WERI-Rb-1 (cell line): Measurements from ENCODE around the gene CPZ.

Source experiments
- DNase-seq: peaks from one replicate; pipeline ENCODE4 v3.0.0-alpha.2; 2020
- H3K27ac ChIP-seq: fragments of 250-450 bp; sonication (Bioruptor Pico); 2 replicates; pipeline ENCODE4 v1.5.1; 2020; ENCODE audit warnings: mild to moderate bottlenecking, moderate library complexity
- H3K27me3 ChIP-seq: fragments of 250-450 bp; sonication (Bioruptor Pico); 2 replicates; pipeline ENCODE4 v1.5.1; 2021; ENCODE audit warnings: mild to moderate bottlenecking, low read depth, moderate library complexity; ENCODE audit not compliant: insufficient read depth, severe bottlenecking
- H3K36me3 ChIP-seq: fragments of 250-450 bp; sonication (Bioruptor Pico); 2 replicates; pipeline ENCODE4 v1.5.1; 2020; ENCODE audit warnings: mild to moderate bottlenecking, moderate library complexity
- H3K4me3 ChIP-seq: 2 replicates; pipeline ENCODE4 v1.5.1; 2011; ENCODE audit warnings: low read depth, mild to moderate bottlenecking, control low read depth, low read length
- H3K9me3 ChIP-seq: fragments of 250-450 bp; sonication (Bioruptor Pico); 2 replicates; pipeline ENCODE4 v1.5.1; 2021; ENCODE audit warnings: mild to moderate bottlenecking, moderate library complexity; ENCODE audit not compliant: severe bottlenecking
- TF ChIP-seq, protein P1 (sequence below): IDR thresholded peaks from 2 replicates; pipeline ENCODE4 v1.5.1; 2011; ENCODE audit warnings: low read depth, mild to moderate bottlenecking, control low read depth, inconsistent platforms, low read length

The CPZ gene

DNA sequence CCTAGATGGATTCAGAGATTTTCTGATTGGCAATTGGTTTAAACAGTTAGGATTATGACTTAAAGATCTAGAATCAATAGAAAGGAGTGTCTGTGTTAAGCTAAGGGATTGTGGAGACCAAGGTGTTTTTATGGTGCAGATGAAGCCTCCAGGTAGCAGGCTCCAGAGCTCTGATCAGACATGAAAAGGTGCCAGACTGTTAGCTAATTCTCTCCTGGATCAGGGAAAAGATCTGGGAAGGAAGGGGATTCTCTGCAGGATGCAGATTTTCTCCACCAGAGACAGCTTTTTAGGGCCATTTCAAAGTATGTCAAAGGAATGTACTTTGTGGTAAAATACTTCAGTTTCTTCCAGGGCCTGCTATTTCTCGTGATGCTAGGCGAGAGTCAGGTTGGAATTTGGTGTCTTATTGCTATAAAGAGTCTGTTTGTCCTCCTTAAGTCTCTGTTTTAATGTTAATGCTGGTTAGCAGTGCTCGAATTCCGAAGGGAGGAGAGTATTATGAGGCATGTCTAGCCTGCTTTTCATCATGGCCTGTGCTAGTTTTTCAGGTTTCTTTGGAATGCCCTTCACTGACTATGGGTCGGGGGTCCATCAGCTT is 24.4 kb upstream of the CPZ start:
- TF ChIP-seq, protein P1, sequence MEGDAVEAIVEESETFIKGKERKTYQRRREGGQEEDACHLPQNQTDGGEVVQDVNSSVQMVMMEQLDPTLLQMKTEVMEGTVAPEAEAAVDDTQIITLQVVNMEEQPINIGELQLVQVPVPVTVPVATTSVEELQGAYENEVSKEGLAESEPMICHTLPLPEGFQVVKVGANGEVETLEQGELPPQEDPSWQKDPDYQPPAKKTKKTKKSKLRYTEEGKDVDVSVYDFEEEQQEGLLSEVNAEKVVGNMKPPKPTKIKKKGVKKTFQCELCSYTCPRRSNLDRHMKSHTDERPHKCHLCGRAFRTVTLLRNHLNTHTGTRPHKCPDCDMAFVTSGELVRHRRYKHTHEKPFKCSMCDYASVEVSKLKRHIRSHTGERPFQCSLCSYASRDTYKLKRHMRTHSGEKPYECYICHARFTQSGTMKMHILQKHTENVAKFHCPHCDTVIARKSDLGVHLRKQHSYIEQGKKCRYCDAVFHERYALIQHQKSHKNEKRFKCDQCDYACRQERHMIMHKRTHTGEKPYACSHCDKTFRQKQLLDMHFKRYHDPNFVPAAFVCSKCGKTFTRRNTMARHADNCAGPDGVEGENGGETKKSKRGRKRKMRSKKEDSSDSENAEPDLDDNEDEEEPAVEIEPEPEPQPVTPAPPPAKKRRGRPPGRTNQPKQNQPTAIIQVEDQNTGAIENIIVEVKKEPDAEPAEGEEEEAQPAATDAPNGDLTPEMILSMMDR = no peak
- no peak overlapping the region for H3K4me3 ChIP-seq
- no peaks in the 10 kb centered on the region for H3K9me3 ChIP-seq
- H3K36me3 ChIP-seq = no peaks in the 10 kb centered on the region
- DNase-seq = no peak
- H3K27ac ChIP-seq = no peak overlapping the region
- H3K27me3 ChIP-seq = no peaks in the 10 kb centered on the region

GRCh38 chr4:8570201-8570600 is 22.4 kb upstream of the CPZ start:
- Histone ChIP-seq H3K9me3 (no peaks in the 10 kb centered on the region), H3K36me3 (no peaks in the 10 kb centered on the region), H3K27me3 (no peaks in the 10 kb centered on the region), H3K4me3 (no peak overlapping the region), H3K27ac (no peak overlapping the region)
- TF ChIP-seq, protein P1 = no peak
- no peak for DNase-seq

- Histone ChIP-seq H3K27me3 (no peaks in the 10 kb centered on the region), H3K4me3 (no peak overlapping the region), H3K27ac (no peak overlapping the region), H3K36me3 (no peaks in the 10 kb centered on the region), H3K9me3 (no peaks in the 10 kb centered on the region)
- TF ChIP-seq, protein P1 = no peak
- DNase-seq = no peak
Observed at GRCh38 chr4:8571702-8572685, 20.6 kb upstream of the CPZ start.

DNA sequence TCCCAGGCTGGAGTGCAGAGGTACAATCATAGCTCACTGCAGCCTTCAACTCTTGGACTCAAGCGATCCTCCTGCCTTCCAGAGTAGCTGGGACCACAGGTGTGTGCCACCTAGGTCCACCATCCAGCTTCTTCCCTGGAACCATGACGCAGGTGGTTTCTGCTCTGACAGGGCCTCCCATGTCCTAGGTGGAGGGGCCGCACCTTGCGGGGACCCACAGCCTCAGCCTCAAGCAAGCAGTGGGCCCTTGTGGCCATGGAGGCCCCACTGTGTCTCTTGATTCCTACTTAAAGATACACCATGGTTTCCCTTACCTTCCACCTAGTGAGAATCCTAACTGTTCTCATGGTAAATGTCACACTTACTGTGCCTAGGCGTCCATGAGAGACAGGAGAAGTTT is 19.3 kb upstream of the CPZ start:
- Histone ChIP-seq H3K27ac (no peak overlapping the region), H3K27me3 (no peaks in the 10 kb centered on the region), H3K4me3 (no peak overlapping the region), H3K9me3 (no peaks in the 10 kb centered on the region), H3K36me3 (no peaks in the 10 kb centered on the region)
- no peak for DNase-seq
- TF ChIP-seq, protein P1 = no peak

- no peak overlapping the region for H3K27ac ChIP-seq
- no peaks in the 10 kb centered on the region for H3K27me3 ChIP-seq
- H3K4me3 ChIP-seq = no peak overlapping the region
- H3K36me3 ChIP-seq = no peaks in the 10 kb centered on the region
- TF ChIP-seq, protein P1 = no peak
- H3K9me3 ChIP-seq = no peaks in the 10 kb centered on the region
- DNase-seq = no peak
Observed at GRCh38 chr4:8574796-8575370, 17.7 kb upstream of the CPZ start.
